ENCODE measurements around the gene MYH9. TPM values are rescaled to one million over a fixed set of nuclear protein-coding genes. Genes with fewer than 3 reads are reported as not detected.

The MYH9 gene
- total RNA-seq, 1 experiment from 2014 or later = 788 TPM

DNA sequence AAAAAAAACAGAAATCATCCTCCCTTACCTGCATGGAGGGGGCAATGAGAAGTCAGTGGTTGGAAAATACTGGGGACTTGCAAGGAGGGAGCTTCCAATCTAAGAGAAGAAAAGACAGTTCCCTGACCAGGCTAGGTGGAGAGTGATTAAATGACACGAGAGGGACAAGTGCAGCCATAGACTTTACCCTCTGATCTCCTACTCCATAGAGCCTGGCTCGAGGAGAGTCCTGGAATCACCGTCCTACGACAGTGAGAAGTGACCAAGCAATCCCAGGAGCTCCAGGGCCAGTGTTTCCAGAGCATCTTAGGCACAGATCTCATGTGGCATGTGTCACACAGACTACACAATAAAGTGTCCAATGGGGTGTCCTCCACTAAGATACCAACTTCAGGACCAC is 25.7 kb downstream of the MYH9 start:
- POLR2A ChIA-PET = no interaction called here
- Histone ChIP-seq H3K4me3 (ENCODE audit: low read depth in 2 of 2, low read length in 2 of 2) (no peak overlapping the region), H3K27me3 (ENCODE audit: control insufficient read depth, insufficient read depth, low read length) (no peaks in the 10 kb centered on the region), H3K27ac (ENCODE audit: low read length) (peak overlapping the region; percentile 93), H3K4me1 (ENCODE audit: control insufficient read depth, insufficient read depth, low read length) (peaks cover 94% of the 10 kb centered on the region), H3K36me3 (ENCODE audit: control insufficient read depth, insufficient read depth, low read length) (no peaks in the 10 kb centered on the region), H3K9me3 (ENCODE audit: control insufficient read depth, insufficient read depth, low read depth, low read length) (no peaks in the 10 kb centered on the region)
- TF ChIP-seq, protein P1, sequence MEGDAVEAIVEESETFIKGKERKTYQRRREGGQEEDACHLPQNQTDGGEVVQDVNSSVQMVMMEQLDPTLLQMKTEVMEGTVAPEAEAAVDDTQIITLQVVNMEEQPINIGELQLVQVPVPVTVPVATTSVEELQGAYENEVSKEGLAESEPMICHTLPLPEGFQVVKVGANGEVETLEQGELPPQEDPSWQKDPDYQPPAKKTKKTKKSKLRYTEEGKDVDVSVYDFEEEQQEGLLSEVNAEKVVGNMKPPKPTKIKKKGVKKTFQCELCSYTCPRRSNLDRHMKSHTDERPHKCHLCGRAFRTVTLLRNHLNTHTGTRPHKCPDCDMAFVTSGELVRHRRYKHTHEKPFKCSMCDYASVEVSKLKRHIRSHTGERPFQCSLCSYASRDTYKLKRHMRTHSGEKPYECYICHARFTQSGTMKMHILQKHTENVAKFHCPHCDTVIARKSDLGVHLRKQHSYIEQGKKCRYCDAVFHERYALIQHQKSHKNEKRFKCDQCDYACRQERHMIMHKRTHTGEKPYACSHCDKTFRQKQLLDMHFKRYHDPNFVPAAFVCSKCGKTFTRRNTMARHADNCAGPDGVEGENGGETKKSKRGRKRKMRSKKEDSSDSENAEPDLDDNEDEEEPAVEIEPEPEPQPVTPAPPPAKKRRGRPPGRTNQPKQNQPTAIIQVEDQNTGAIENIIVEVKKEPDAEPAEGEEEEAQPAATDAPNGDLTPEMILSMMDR (IDR thresholded peaks at IDR 0.05) = no peak
- TF ChIP-seq REST (IDR thresholded peaks at IDR 0.05; ENCODE audit: insufficient read depth in 1 of 2, low read depth in 2 of 2, low read length in 1 of 2) (no peak), POLR2AphosphoS5 (IDR thresholded peaks at IDR 0.05; ENCODE audit: low read depth, low read length) (no peak), SIN3A (IDR thresholded peaks at IDR 0.05; ENCODE audit: borderline replicate concordance, insufficient read depth, low read depth, low read length) (no peak), TCF7L2 (IDR thresholded peaks at IDR 0.05; ENCODE audit: low read depth, low read length) (no peak)
- intact Hi-C loops (cut with micrococcal nuclease; ENCODE audit: unreplicated experiment) (no loop called here), in situ Hi-C loops (cut with HindIII; ENCODE audit: low pct_unique_long_range_greater_than_20kb, low sequenced_read_pairs) (no loop called here)
- no peak for ATAC-seq
- CTCF ChIA-PET = no interaction called here
- BruUV-seq (replicated peaks) = no TSS peak
- DNase-seq (ENCODE audit: low read depth, low spot score) = no peak

- peaks cover 92% of the 10 kb centered on the region for H3K4me1 ChIP-seq (ENCODE audit: control insufficient read depth, insufficient read depth, low read length)
- H3K27ac ChIP-seq (ENCODE audit: low read length) = peak overlapping the region; percentile 93
- BruUV-seq (replicated peaks) = TSS peak; percentile 3
- no peaks in the 10 kb centered on the region for H3K9me3 ChIP-seq (ENCODE audit: control insufficient read depth, insufficient read depth, low read depth, low read length)
- intact Hi-C loops (cut with micrococcal nuclease; ENCODE audit: unreplicated experiment) (no loop called here), in situ Hi-C loops (cut with HindIII; ENCODE audit: low pct_unique_long_range_greater_than_20kb, low sequenced_read_pairs) (no loop called here)
- ChIA-PET POLR2A (no interaction called here), CTCF (no interaction called here)
- no peaks in the 10 kb centered on the region for H3K27me3 ChIP-seq (ENCODE audit: control insufficient read depth, insufficient read depth, low read length)
- no peaks in the 10 kb centered on the region for H3K36me3 ChIP-seq (ENCODE audit: control insufficient read depth, insufficient read depth, low read length)
- DNase-seq (ENCODE audit: low read depth, low spot score) = no peak
- no peak for ATAC-seq
- H3K4me3 ChIP-seq (ENCODE audit: low read depth in 2 of 2, low read length in 2 of 2) = peak overlapping the region; percentile 5 to 25; a peak in 3 of 4 replicates
- TF ChIP-seq TCF7L2 (IDR thresholded peaks at IDR 0.05; ENCODE audit: low read depth, low read length) = no peak
Measured at GRCh38 chr22:36360871-36361383, 26.8 kb downstream of the MYH9 start.

GRCh38 chr22:36360011-36360410 is 27.8 kb downstream of the MYH9 start:
- CTCF ChIA-PET = no interaction called here
- no TSS peak for BruUV-seq (replicated peaks)
- intact Hi-C loops (cut with micrococcal nuclease; ENCODE audit: unreplicated experiment) = no loop called here

More at GRCh38 chr22:36360011-36360410, 27.8 kb downstream of the MYH9 start:
- ATAC-seq (no peak), DNase-seq (ENCODE audit: low read depth, low spot score) (no peak)
- TF ChIP-seq TCF7L2 (IDR thresholded peaks at IDR 0.05; ENCODE audit: low read depth, low read length) = no peak
- TF ChIP-seq, protein P1 (IDR thresholded peaks at IDR 0.05) = no peak
- no peak for TF ChIP-seq SIN3A (IDR thresholded peaks at IDR 0.05; ENCODE audit: borderline replicate concordance, insufficient read depth, low read depth, low read length)
- no peak for TF ChIP-seq POLR2AphosphoS5 (IDR thresholded peaks at IDR 0.05; ENCODE audit: low read depth, low read length)
- no peak for TF ChIP-seq REST (IDR thresholded peaks at IDR 0.05; ENCODE audit: insufficient read depth in 1 of 2, low read depth in 2 of 2, low read length in 1 of 2)
- no peaks in the 10 kb centered on the region for H3K27me3 ChIP-seq (ENCODE audit: control insufficient read depth, insufficient read depth, low read length)
- H3K36me3 ChIP-seq (ENCODE audit: control insufficient read depth, insufficient read depth, low read length) = no peaks in the 10 kb centered on the region
- no peaks in the 10 kb centered on the region for H3K9me3 ChIP-seq (ENCODE audit: control insufficient read depth, insufficient read depth, low read depth, low read length)
- POLR2A ChIA-PET = no interaction called here
- in situ Hi-C loops (cut with HindIII; ENCODE audit: low pct_unique_long_range_greater_than_20kb, low sequenced_read_pairs) = no loop called here
- peak overlapping the region; percentile 99 for H3K27ac ChIP-seq (ENCODE audit: low read length)
- peaks cover 92% of the 10 kb centered on the region for H3K4me1 ChIP-seq (ENCODE audit: control insufficient read depth, insufficient read depth, low read length)
- no peak overlapping the region for H3K4me3 ChIP-seq (ENCODE audit: low read depth in 2 of 2, low read length in 2 of 2)

Data from Panc1 (cell line).